Heart left ventricle (tissue), 13 donors: ENCODE measurements around the gene TBC1D4.

ENCODE experiments used
- POLR2A ChIP-seq, 2 donors: fragments of 450-650 bp; IDR thresholded peaks; one replicate each; pipeline ENCODE4 v1.6.1; 2017; ENCODE audit warnings: antibody characterized with exemption in 2 of 2, mild to moderate bottlenecking in 2 of 2, moderate library complexity in 2 of 2
- TF ChIP-seq, protein P1 (sequence below), 12 donors: fragments of 200-600 bp; sonication (generic) in 4 of 12; IDR thresholded peaks; one replicate each; pipeline versions ENCODE4 v1.5.0 to v1.8.0; 2018 to 2022; ENCODE audit warnings: antibody characterized with exemption in 12 of 12, mild to moderate bottlenecking in 5 of 12
- donor health status: ischemic (EF 13 %, LVEDD 7.1; RV severe dilation, severe dysfunction).
- donor health status: DM: no; HTN: yes; CAD: no.
- donor health status: DM: no; HTN: no; CAD: no.
- donor health status: ischemic (EF 25% LVEDD 6.9; RV normal size, moderate dysfunction).
- donor health status: ischemic (EF 25% LVEDD 5.7; RV mildly dilated, moderate dysfunction).
- donor health status: ischemic (EF 35%, LVEDD 5.7; RV mildly dilated, moderate dysfunction).
- donor health status: nonischemic (EF 11% LVEDD 7.7; RV severe dilation, severe dysfunction).
- donor health status: DM: yes; HTN: yes; CAD: no.
- donor health status: PGD.
- donor health status: ischemic (EF 29% LVEDD 5.4; RV normal size, mild dysfunction).
- donor health status: nonischemic (EF 23%, LVEDD 6.1; RV moderate dilation, normal function).

DNA sequence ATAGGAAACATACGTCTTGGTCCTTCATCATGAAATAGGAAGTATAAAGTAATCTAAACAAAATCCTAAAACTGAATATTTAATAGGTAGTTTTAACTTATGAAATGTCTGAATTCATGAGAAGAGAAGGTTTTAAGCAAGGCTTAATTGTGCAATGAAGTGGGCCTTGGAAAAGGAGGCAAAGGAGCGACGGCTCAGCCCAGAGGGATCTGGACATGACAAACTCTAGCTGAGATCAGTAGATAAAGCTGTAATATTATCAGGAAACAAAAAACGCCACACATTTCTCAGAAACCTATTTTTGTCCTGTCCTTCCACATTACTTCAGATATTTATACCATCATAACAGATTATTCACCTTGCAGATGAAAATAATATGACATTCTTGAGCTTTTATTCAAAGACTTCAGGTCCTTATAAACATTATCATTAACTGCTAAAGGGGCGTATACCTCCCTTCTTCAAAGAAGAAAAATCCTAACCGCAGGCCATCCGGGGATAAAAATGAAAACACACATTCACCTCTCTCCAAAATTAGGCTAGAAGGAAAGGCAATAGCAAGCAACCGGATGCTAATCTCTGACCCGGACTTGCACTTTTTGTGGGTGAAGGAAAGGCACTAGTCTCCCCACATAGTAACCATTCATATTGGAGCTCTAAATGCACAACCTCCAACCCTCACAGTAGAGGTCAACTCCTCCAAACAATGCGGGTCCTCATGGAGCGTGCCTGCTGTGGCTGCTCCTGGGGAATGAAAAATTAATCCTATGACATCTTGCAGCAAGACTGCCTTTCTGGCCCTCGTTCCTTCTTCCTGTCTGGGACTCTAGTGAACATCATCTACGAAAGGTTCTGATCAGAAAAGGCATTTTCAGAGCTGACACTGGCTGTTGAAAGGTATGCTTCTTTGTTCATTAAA lies 108.8 kb downstream of the TBC1D4 start:
- TF ChIP-seq, protein P1, sequence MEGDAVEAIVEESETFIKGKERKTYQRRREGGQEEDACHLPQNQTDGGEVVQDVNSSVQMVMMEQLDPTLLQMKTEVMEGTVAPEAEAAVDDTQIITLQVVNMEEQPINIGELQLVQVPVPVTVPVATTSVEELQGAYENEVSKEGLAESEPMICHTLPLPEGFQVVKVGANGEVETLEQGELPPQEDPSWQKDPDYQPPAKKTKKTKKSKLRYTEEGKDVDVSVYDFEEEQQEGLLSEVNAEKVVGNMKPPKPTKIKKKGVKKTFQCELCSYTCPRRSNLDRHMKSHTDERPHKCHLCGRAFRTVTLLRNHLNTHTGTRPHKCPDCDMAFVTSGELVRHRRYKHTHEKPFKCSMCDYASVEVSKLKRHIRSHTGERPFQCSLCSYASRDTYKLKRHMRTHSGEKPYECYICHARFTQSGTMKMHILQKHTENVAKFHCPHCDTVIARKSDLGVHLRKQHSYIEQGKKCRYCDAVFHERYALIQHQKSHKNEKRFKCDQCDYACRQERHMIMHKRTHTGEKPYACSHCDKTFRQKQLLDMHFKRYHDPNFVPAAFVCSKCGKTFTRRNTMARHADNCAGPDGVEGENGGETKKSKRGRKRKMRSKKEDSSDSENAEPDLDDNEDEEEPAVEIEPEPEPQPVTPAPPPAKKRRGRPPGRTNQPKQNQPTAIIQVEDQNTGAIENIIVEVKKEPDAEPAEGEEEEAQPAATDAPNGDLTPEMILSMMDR (IDR thresholded peaks at IDR 0.05): no peak
- no peak for TF ChIP-seq POLR2A (IDR thresholded peaks at IDR 0.05)
